Ovary (tissue), 9 donors: Measurements from ENCODE around the gene IL17REL. TPM values are rescaled to one million over a fixed set of nuclear protein-coding genes. Genes with fewer than 3 reads are reported as not detected.
A peak's percentile ranks its signal among the peaks of the same experiment; 100 is the strongest.

ENCODE experiments used
- DNase-seq, 5 donors: peaks; one replicate each; pipeline ENCODE4 v3.0.0-alpha.2; 2019 to 2020
- H3K27ac ChIP-seq, 2 donors: fragments of 200-600 bp; one replicate each; pipeline versions ENCODE4 v1.5.1 to v1.8.0; 2019 to 2022
- H3K27me3 ChIP-seq: fragments of 200-600 bp; one replicate; pipeline ENCODE4 v1.8.0; 2022
- H3K36me3 ChIP-seq: fragments of 200-600 bp; sonication (generic); one replicate; pipeline ENCODE4 v1.5.1; 2019
- H3K4me1 ChIP-seq: one replicate; pipeline ENCODE4 v1.8.1; 2013; ENCODE audit warnings: mild to moderate bottlenecking, moderate library complexity; ENCODE audit not compliant: insufficient read depth
- H3K4me3 ChIP-seq: fragments of 200-600 bp; sonication (generic); one replicate; pipeline ENCODE4 v1.5.1; 2017
- H3K9me3 ChIP-seq, 2 donors: fragments of 200-600 bp in 1 of 2; sonication (generic) in 1 of 2; one replicate each; pipeline versions ENCODE4 v1.5.1 to v1.8.1; 2013 to 2019; ENCODE audit warnings: mild to moderate bottlenecking in 1 of 2, moderate library complexity in 1 of 2
- CTCF ChIP-seq, 3 donors: fragments of 450-650 bp in 2 of 3; fragments of 200-600 bp in 1 of 3; IDR thresholded peaks; one replicate each; pipeline versions ENCODE4 v1.5.1 to v1.8.0; 2016 to 2022; ENCODE audit warnings: antibody characterized with exemption in 3 of 3, mild to moderate bottlenecking in 1 of 3
- EP300 ChIP-seq: sonication (generic); formaldehyde crosslinking; IDR thresholded peaks from one replicate; pipeline ENCODE4 v1.6.1; 2017; ENCODE audit warnings: antibody characterized with exemption
- POLR2A ChIP-seq: fragments of 450-650 bp; IDR thresholded peaks from one replicate; pipeline ENCODE4 v1.6.1; 2017; ENCODE audit warnings: antibody characterized with exemption, mild to moderate bottlenecking, moderate library complexity
- WGBS, 3 donors: extraction: QIAGEN DNeasy Blood & Tissue Kit in 1 of 3; methylation state at CpG; one replicate each; pipeline versions ENCODE4 v1.1.5 to v1.1.7; 2013 to 2017; 5-methylcytosine and 5-hydroxymethylcytosine counted together
- intact Hi-C, 4 donors: fragments of 100-400 bp; cut with DNase I; formaldehyde crosslinking; loops; one replicate each; pipeline versions ENCODE4 v1.11.0 to v1.15.1; 2022 to 2023
- polyA plus RNA-seq, 2 donors: library from polyadenylated mRNA; stranded (reverse); fragments of 200-250 nt in 1 of 2; fragments of 350-450 nt in 1 of 2; fragmentation: Illumina TruSeq in 1 of 2; extraction: RNeasy Lipid Tissue Mini Kit (QIAGEN cat#74804) in 1 of 2; gene quantifications; one replicate each; pipeline ENCODE4 v1.2.3, GENCODE V29; 2013 to 2014
- total RNA-seq, 7 donors: library from RNA; depleted of rRNA in 2 of 7; stranded (reverse); fragments of >200 nt in 2 of 7; fragmentation: NEBNext Ultra II Directional in 3 of 7; extraction: Animal tissue kit (Norgen Biotek cat#: 25700) in 3 of 7; gene quantifications; one replicate each; pipeline versions ENCODE4 v1.1.0 to v1.2.4, GENCODE V29; 2016 to 2023
- donor health status: DM: no; HTN: no; CAD: no; lungs with moderate emphysema.
- donor health status: DM: no; HTN: no; CAD: no.
- donor health status: Bipolar disorder and iron deficiency.
- donor health status: DM: yes; HTN: yes; CAD: no.
- donor health status: DM: no; HTN: no; CAD: no.
- donor health status: DM: yes; HTN: yes; CAD: no.

IL17REL gene
- total and polyA plus RNA-seq, 9 donors = 0.05 to 0.18 (median 0.10) TPM; not detected in 5

GRCh38 chr22:49968831-49969661, 43.5 kb downstream of the IL17REL start:
- Histone ChIP-seq H3K9me3 (no peaks in the 10 kb centered on the region), H3K4me3 (no peak overlapping the region), H3K36me3 (no peaks in the 10 kb centered on the region), H3K27ac (peak overlapping the region in 1 of 2 donors; percentile 37), H3K4me1 (peaks cover 28% of the 10 kb centered on the region), H3K27me3 (no peaks in the 10 kb centered on the region)
- WGBS, 3 donors = 96 to 98% (median 97%) methylated on average over 10 to 16 of the region's 16 CpGs
- intact Hi-C loops = loop anchor here in 2 of 4 donors (5.0 kb wide), 1 partner anchor 37 kb away; no protein-coding TSS in a partner anchor
- DNase-seq = peak; percentile 20 to 47 (median 36)
- TF ChIP-seq EP300 = no peak

GRCh38 chr22:49968313-49968830, 44.2 kb downstream of the IL17REL start:
- H3K4me3 ChIP-seq = no peak overlapping the region
- H3K9me3 ChIP-seq = no peaks in the 10 kb centered on the region
- H3K27ac ChIP-seq = peak overlapping the region; percentile 37 to 75
- H3K27me3 ChIP-seq = no peaks in the 10 kb centered on the region
- H3K36me3 ChIP-seq = no peaks in the 10 kb centered on the region
- TF ChIP-seq POLR2A (no peak), CTCF (IDR thresholded peaks at IDR 0.05) (no peak), EP300 (no peak)
- intact Hi-C loops = loop anchor here in 2 of 4 donors (5.0 kb wide), 1 partner anchor 36 kb away; no protein-coding TSS in a partner anchor
- peak; percentile 25 to 43 (median 35) for DNase-seq
- WGBS, 3 donors = 90 to 93% (median 90%) methylated on average over 11 of the region's 11 CpGs
- H3K4me1 ChIP-seq = peaks cover 28% of the 10 kb centered on the region

- no peak overlapping the region for H3K4me3 ChIP-seq
- H3K27ac ChIP-seq = peak overlapping the region; percentile 47 to 75
- DNase-seq = peak; percentile 60 to 73 (median 66)
- TF ChIP-seq CTCF (IDR thresholded peaks at IDR 0.05) (no peak), EP300 (no peak), POLR2A (no peak)
- peaks cover 32% of the 10 kb centered on the region for H3K4me1 ChIP-seq
- H3K36me3 ChIP-seq = no peaks in the 10 kb centered on the region
- WGBS, 3 donors = 12 to 23% (median 22%) methylated on average over 18 of the region's 18 CpGs
- H3K9me3 ChIP-seq = no peaks in the 10 kb centered on the region
- no peaks in the 10 kb centered on the region for H3K27me3 ChIP-seq
- intact Hi-C loops = loop anchor here in 2 of 4 donors (5.0 kb wide), 1 partner anchor 35 kb away; no protein-coding TSS in a partner anchor
Measured at GRCh38 chr22:49967706-49968208, 44.8 kb downstream of the IL17REL start.

- no peaks in the 10 kb centered on the region for H3K27me3 ChIP-seq
- H3K9me3 ChIP-seq = no peaks in the 10 kb centered on the region
- H3K27ac ChIP-seq = peak overlapping the region; percentile 49 to 75
- intact Hi-C loops = loop anchor here in 2 of 4 donors (5.0 kb wide), 1 partner anchor 35 kb away; no protein-coding TSS in a partner anchor
- H3K4me3 ChIP-seq = peak overlapping the region; percentile 13
- 31 to 45% (median 39%) methylated on average over 27 to 36 of the region's 36 CpGs for WGBS, 3 donors
- peaks cover 35% of the 10 kb centered on the region for H3K4me1 ChIP-seq
- no peaks in the 10 kb centered on the region for H3K36me3 ChIP-seq
- peak; percentile 49 to 73 (median 55) for DNase-seq
- TF ChIP-seq CTCF (IDR thresholded peaks at IDR 0.05) (no peak), POLR2A (no peak), EP300 (no peak)
Measured at GRCh38 chr22:49966774-49967705, 45.5 kb downstream of the IL17REL start.
